Activated B cell treated with CpG ODN at 0.5 μM for 24 hours (primary cell): ENCODE results near the gene MAP7D1. TPM values are rescaled to one million over a fixed set of nuclear protein-coding genes. Genes with fewer than 3 reads are reported as not detected.

Source experiments
- ATAC-seq: fragments of 200-7000 bp; cut with Tn5 transposase; one replicate; pipeline ENCODE4 v1.10.0; 2021; ENCODE audit warnings: low read depth, mild to moderate bottlenecking, moderate library complexity
- CTCF ChIA-PET: fragments of 350-600 bp; sonication (Branson Sonifier 250); formaldehyde crosslinking; loops from one replicate; lab custom pipeline; 2021; ENCODE audit warnings: antibody characterized with exemption; lab: Charles Lee
- POLR2A ChIA-PET: fragments of 350-600 bp; sonication (Branson Sonifier 250); formaldehyde crosslinking; loops from one replicate; lab custom pipeline; 2021; ENCODE audit warnings: antibody characterized with exemption; lab: Charles Lee
- DNase-seq: peaks from one replicate; pipeline ENCODE4 v3.0.0; 2022
- H3K27ac Mint-ChIP-seq: one replicate; pipeline ENCODE4 v1.8.0; 2020; ENCODE audit warnings: mixed read lengths
- H3K27me3 Mint-ChIP-seq: one replicate; pipeline ENCODE4 v1.8.0; 2021; ENCODE audit warnings: mixed read lengths
- H3K36me3 Mint-ChIP-seq: one replicate; pipeline ENCODE4 v1.8.0; 2021; ENCODE audit warnings: low read depth, mixed read lengths
- H3K4me1 Mint-ChIP-seq: one replicate; pipeline ENCODE4 v1.8.0; 2021; ENCODE audit warnings: mixed read lengths
- H3K4me3 Mint-ChIP-seq: one replicate; pipeline ENCODE4 v1.8.0; 2020; ENCODE audit warnings: mild to moderate bottlenecking, mixed read lengths
- H3K9me3 Mint-ChIP-seq: one replicate; pipeline ENCODE4 v1.8.0; 2020; ENCODE audit warnings: mixed read lengths
- CTCF ChIP-seq: fragments of 200-600 bp; IDR thresholded peaks from one replicate; pipeline ENCODE4 v1.8.0; 2022; ENCODE audit warnings: antibody characterized with exemption, mild to moderate bottlenecking
- intact Hi-C: fragments of 100-400 bp; cut with micrococcal nuclease; formaldehyde crosslinking; loops from one replicate; pipeline ENCODE4 v1.15.1; 2024
- total RNA-seq: library from RNA; stranded (reverse); gene quantifications from 2 replicates; pipeline ENCODE4 v1.2.3, GENCODE V29; 2022

Gene MAP7D1
- total RNA-seq, 1 donor from 2014 or later = 59.9 TPM

- POLR2A ChIA-PET = interaction anchor here (2.4 kb wide), 1 partner anchor 15 kb away, joined by 13 read pairs; the partner anchor contains the start of gene TRAPPC3
- peaks cover 40% of the 10 kb centered on the region for H3K4me1 Mint-ChIP-seq
- CTCF ChIA-PET = interaction anchor here (6.6 kb wide), 1 partner anchor 16 kb away, joined by 48 read pairs; the partner anchor contains the start of gene TRAPPC3
Measured at GRCh38 chr1:36165145-36165544, 9.2 kb downstream of the MAP7D1 start.

GRCh38 chr1:36166136-36166535 is 10.2 kb downstream of the MAP7D1 start:
- Mint-ChIP-seq H3K27me3 (no peaks in the 10 kb centered on the region), H3K4me1 (peaks cover 30% of the 10 kb centered on the region), H3K36me3 (peaks cover 26% of the 10 kb centered on the region), H3K9me3 (no peaks in the 10 kb centered on the region), H3K4me3 (no peak overlapping the region), H3K27ac (no peak overlapping the region)
- intact Hi-C loops = no loop called here
- no peak for TF ChIP-seq CTCF
- ChIA-PET POLR2A (interaction anchor here (2.4 kb wide), 1 partner anchor 16 kb away, joined by 13 read pairs; the partner anchor contains the start of gene TRAPPC3), CTCF (interaction anchor here (1.2 to 1.3 kb wide), 2 partner anchors 17 to 22 kb away, joined by 4 read pairs; partner anchors contain the start of gene TRAPPC3)
- DNase-seq (no peak), ATAC-seq (no peak)

More at GRCh38 chr1:36165145-36165544, 9.2 kb downstream of the MAP7D1 start:
- Mint-ChIP-seq H3K9me3 (no peaks in the 10 kb centered on the region), H3K27me3 (no peaks in the 10 kb centered on the region), H3K4me3 (no peak overlapping the region), H3K36me3 (peaks cover 17% of the 10 kb centered on the region), H3K27ac (no peak overlapping the region)
- DNase-seq (no peak), ATAC-seq (no peak)
- TF ChIP-seq CTCF = no peak
- intact Hi-C loops = no loop called here

GRCh38 chr1:36166938-36167905 is 11.3 kb downstream of the MAP7D1 start:
- intact Hi-C loops = no loop called here
- no peaks in the 10 kb centered on the region for H3K9me3 Mint-ChIP-seq
- no peak for DNase-seq
- peaks cover 36% of the 10 kb centered on the region for H3K36me3 Mint-ChIP-seq
- H3K27me3 Mint-ChIP-seq = no peaks in the 10 kb centered on the region
- no peak overlapping the region for H3K4me3 Mint-ChIP-seq
- CTCF ChIA-PET = interaction anchor here (1.2 to 1.3 kb wide), 2 partner anchors 18 to 21 kb away, joined by 4 read pairs; partner anchors contain the start of gene TRAPPC3
- ATAC-seq = no peak
- H3K4me1 Mint-ChIP-seq = peaks cover 19% of the 10 kb centered on the region
- H3K27ac Mint-ChIP-seq = no peak overlapping the region
- POLR2A ChIA-PET = no interaction called here
- no peak for TF ChIP-seq CTCF

- Mint-ChIP-seq H3K4me1 (peaks cover 9% of the 10 kb centered on the region), H3K27me3 (no peaks in the 10 kb centered on the region), H3K27ac (no peak overlapping the region), H3K36me3 (peaks cover 49% of the 10 kb centered on the region), H3K4me3 (no peak overlapping the region), H3K9me3 (no peaks in the 10 kb centered on the region)
- no peak for TF ChIP-seq CTCF
- CTCF ChIA-PET = interaction anchor here (1.0 kb wide), 1 partner anchor 12 kb away, joined by 4 read pairs; the partner anchor contains the start of gene MAP7D1
- ATAC-seq (no peak), DNase-seq (no peak)
- POLR2A ChIA-PET = no interaction called here
- intact Hi-C loops = no loop called here
Measured at GRCh38 chr1:36168514-36168913, 12.6 kb downstream of the MAP7D1 start.
